Right hindlimb (tissue), 1 donor: ENCODE measurements around the gene SUPT20H.

Experiments
- DNase-seq: peaks from one replicate; pipeline ENCODE4 v3.0.0-alpha.2; 2018

SUPT20H gene

GRCh38 chr13:36998624-36999041 is 60.9 kb downstream of the SUPT20H start:
- peak; percentile 46 for DNase-seq

DNA sequence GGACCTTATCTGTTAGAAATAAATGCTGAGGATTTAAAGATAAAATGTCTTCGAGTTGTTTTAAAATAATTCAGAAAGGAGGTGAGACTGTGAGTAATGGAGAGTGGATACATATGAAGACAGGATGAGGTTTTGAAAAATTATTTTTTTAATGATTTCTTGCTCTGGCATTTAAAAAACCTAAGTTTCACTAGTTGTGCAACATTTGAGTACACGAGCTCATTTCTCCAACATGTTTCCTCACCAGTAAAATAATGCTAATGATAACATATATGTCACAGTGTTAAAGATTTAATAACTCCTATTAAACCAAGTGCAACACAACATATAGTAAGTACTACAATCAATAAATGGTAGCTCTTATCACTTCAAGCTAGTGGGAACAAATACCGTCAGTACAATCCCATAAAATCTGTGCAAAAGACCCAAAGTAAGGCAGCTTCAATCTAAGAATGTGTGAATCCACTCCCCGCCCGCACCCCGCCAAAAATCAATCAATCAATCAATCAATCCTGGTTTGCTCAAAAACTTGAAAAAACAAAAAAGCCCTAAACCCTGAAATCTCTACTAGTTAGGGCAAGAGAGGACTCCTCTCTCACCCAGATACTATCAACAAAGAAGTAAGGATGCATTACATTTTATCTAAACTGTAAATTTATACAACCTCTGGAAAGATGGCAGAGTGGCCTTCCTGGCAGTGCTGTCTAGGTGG is 61.6 kb downstream of the SUPT20H start:
- no peak for DNase-seq

DNA sequence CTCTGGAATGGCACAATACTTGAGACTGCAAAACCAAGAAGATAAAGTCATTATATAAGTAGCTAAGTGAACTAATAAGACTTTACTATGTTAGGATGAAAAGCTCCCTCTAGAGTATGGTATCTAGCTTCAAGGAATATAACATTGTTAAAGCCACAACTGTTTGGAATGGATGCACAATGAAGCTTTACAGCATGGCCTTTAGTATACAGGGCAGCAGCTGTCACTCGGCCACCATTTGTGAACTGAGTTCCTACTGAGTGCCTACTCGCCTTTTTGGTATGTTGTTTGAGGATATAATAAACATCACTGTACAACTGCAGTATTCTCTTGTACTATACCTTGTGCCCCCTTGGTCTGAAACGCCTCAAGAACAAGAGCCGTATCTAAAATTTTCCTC is 67.1 kb downstream of the SUPT20H start:
- no peak for DNase-seq

GRCh38 chr13:36986462-36987240 is 72.8 kb downstream of the SUPT20H start:
- DNase-seq, result no peak

DNA sequence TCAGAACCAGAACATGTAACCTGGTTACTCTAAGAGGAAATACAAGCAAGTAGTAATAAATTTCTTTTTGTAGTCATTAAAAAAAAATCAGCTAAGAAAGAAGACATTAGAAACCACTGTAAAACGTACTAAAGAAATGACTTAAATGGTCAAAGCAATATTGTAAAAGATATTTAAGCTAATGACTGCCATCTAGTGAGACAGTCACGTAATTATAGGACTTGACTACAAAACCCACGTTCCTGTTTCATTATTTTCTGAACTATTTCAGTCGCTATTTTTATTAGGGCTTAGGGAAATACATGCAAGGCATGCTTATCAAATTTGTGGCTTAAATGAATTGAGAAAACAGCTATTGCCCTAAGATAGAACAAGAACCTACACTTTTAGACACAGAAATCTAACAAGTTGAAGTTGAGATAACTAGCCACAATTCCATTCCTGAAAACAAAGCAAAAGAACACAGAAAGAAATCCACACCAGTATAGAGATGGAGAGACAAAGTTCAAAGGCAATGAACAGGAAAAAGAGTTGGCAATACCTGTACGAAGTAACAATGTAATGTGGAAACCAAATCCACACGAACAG is 78.2 kb downstream of the SUPT20H start:
- DNase-seq, result no peak

DNA sequence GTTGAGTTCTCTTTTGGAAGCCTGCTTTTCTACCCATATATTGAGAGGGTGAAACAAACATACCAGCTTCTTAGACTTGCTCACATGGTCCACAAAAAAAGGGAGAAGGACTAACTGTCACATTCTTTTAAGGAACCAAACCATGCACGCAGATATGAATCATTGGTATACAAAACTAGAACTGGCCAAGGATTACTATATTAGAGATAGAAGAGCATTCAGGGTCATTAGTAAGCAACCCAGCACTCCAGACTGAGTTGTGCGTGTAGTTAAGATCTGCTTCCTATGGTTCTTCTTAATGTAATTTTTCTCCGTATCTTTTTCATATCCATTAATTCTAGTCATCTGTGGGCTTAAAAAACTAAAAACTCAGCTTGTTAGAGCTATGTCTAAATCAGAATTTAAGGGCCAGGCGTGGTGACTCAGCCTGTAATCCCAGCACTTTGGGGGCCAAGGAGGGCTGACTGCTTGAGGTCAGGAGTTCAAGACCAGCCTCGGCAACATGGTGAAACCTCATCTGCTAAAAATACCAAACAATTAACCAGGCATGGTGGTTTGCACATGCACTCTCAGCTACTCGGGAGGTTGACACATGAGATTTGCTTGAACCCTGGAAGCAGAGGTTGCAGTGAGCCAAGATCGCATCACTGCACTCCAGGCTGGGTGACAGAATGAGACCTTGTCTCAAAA is 80.0 kb downstream of the SUPT20H start:
- no peak for DNase-seq

GRCh38 chr13:36975172-36975571 is 84.3 kb downstream of the SUPT20H start:
- no peak for DNase-seq

DNA sequence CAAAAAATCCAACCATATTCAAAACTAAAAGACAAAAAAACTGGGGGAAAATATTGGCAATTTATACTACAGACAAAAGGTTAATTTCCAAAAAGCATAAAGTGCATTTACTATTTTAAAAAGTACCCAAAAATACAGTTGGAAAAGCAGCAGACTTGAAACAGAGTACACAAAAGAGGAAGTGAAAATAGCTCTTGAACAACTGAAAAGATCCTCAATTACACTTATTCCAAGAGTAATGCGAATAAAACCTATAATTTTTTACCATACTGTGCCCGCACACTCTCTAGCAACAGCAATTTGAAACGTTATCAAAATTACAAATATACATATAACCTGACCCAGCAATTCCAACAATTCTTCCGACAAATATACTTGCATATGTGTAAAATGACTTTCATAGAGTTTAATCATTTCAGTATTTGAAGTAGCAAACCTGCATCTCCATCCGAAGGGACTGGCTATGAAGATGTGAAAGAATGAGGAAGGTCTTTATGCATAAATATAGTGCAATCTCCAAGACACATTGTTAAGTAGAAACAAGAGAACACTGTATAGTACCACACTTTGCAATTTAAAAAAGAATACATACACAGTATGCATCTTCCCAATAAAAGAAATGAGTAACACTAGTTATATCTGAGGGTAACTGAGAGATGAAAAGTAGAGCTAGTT is 85.7 kb downstream of the SUPT20H start:
- DNase-seq, result no peak

- DNase-seq, result no peak
Observed at GRCh38 chr13:36973009-36973408, 86.5 kb downstream of the SUPT20H start.

- DNase-seq, result no peak
Observed at GRCh38 chr13:36966404-36966803, 93.1 kb downstream of the SUPT20H start.

DNA sequence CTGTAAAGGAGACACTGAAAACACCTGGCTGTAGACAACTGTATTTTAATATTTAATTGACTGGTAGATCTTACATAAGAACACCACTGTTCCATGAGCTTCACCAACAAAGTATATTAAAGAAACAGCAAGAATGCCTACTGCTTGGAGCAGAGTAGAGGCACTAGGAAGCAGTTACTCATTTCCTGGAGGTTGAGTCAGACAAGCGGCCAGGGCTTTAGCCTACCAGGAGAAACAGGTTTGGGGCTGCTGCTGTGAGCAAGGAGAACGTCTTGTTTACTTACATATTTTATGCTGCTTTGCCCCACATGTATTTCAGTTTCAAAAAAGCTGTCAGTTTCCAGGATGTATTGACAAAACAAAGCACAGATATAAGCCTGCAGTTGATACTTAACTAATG is 93.7 kb downstream of the SUPT20H start:
- no peak for DNase-seq

DNA sequence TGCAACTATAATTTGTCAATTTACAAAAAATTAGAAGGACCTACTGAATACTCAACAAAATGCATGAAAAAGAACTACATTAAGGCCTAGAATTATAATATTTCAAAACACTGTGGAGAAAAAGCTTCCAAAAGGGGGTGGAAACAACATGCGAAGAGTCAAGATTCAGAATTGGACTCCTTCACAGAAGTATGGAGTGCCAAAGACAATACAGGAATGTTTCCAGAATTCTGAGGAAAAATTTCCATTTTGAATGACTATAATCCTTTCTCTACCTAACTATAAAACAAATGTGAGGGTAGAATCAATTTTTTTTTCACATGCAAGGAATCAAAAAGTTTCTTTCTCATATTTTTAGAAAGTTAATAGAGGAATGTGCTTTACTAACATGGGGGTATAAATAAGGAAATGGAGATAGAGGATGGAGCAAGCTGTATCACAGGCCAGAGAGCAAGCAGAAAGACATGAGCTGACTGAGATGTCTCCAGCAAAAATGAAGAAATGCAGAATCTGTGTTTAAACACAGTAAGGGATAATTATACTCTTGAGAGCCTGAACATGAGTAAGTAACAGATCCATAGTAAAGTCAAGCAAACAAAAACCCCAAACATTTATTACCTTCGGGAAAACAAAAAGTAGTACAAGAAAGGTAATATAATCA is 99.9 kb downstream of the SUPT20H start:
- DNase-seq, result no peak
